Loucy (cell line): ENCODE measurements around the gene RRP1B.

Experiments used
- CTCF ChIP-seq: fragments of 200-600 bp; sonication (generic); conservative IDR thresholded peaks from 2 replicates; pipeline ENCODE4 v1.5.1; 2014; ENCODE audit warnings: mild to moderate bottlenecking, antibody characterized with exemption, low read length
- EZH2phosphoT487 ChIP-seq: fragments of 200-600 bp; IDR thresholded peaks from 2 replicates; pipeline ENCODE4 v1.6.1; 2018; ENCODE audit warnings: antibody characterized with exemption, mild to moderate bottlenecking, moderate library complexity, borderline replicate concordance

DNA sequence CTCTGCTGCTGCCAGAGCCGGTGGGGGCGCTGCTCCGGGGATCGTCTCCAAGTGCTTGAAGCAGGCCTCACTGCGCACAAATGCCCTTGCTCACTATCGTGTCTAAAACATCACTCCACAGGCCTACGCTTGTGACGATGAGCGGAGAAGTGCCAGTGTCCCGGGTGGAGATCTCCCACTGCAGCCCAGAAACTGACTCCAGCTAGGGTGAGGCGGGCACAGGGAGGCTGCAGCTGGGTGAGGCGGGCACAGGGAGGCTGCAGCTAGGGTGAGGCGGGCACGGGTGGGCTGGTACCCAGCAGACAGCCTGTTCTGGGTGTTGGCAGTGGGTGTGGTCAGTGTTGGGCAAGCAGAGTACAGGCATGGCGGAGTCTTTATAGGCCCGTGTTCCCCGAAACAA is 36.9 kb downstream of the RRP1B start:
- no peak for TF ChIP-seq CTCF
- TF ChIP-seq EZH2phosphoT487: no peak
